GM23338 (cell line): Measurements from ENCODE around the gene CPTP.

Source experiments
- EZH2 ChIP-seq: fragments of 200-600 bp; sonication (generic); IDR thresholded peaks from one replicate; pipeline ENCODE4 v1.8.0; 2017; ENCODE audit warnings: antibody characterized with exemption, mild to moderate bottlenecking, low read depth; ENCODE audit not compliant: unreplicated experiment
- POLR2AphosphoS5 ChIP-seq: IDR thresholded peaks from 2 replicates; pipeline ENCODE4 v1.6.1; 2016; ENCODE audit warnings: antibody characterized with exemption, low read depth
- TF ChIP-seq, protein P1 (sequence below): IDR thresholded peaks from 2 replicates; pipeline ENCODE4 v1.6.1; 2016; ENCODE audit warnings: antibody characterized with exemption
- TF ChIP-seq, protein P2 (sequence below), 2 experiments: fragments of 200-600 bp in 1 of 2; sonication (generic) in 1 of 2; conservative IDR thresholded peaks; 2 replicates each; pipeline versions ENCODE4 v1.5.1 to v1.6.1; 2016 to 2017; ENCODE audit warnings: antibody characterized with exemption in 2 of 2, low read depth in 2 of 2, mild to moderate bottlenecking in 2 of 2, moderate library complexity in 1 of 2

DNA sequence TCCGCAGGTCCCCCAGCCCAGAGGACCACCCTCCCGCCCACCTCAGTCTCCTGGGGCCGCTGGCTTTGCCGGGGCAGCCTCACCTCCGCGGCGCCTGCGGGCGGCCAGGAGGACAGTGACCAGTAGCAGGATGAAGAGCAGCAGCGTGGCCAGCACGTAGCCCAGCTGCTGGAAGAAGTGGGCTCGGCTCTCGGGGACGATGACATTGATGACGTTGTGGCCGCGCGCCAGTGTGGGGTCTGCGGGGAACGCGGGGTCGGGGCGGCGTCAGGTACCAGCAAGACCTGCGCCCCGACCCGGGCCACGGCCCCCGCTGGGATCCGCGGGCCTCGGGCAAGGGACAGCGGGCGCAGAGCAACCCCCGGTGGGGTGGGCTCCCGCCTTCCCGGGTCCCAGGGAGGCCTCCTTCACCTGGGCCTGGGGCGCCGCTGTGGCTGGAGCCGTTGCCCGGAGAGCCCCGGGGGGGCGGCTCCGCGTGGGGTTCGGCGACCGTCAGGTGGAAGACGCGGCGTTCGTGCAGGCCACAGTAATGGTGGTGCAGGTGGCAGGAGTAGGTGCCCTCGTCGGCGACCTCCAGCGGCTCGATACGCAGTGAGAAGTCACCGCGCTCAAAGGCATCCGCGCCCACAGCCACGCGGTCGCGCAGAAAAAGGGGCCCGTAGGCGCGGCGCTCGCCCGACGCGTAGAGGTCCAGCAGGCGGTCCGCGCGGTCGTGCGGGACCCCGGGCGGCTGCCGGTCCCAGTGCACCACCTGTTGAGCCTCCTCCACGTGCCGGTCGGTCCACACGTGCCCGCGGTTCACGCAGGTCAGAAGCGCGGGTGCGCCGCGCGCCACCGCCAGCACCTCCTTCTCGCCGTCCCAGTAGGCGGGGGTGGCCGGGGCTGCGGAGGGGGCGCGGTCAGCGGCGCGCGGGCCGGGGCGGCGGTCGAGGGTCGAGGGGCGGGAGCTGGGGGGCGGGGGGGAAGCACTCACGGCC, 30.0 kb downstream of the CPTP start:
- TF ChIP-seq, protein P1, sequence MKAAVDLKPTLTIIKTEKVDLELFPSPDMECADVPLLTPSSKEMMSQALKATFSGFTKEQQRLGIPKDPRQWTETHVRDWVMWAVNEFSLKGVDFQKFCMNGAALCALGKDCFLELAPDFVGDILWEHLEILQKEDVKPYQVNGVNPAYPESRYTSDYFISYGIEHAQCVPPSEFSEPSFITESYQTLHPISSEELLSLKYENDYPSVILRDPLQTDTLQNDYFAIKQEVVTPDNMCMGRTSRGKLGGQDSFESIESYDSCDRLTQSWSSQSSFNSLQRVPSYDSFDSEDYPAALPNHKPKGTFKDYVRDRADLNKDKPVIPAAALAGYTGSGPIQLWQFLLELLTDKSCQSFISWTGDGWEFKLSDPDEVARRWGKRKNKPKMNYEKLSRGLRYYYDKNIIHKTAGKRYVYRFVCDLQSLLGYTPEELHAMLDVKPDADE: no peak
- TF ChIP-seq POLR2AphosphoS5: no peak; the same call in 1 of the 2 replicates
- TF ChIP-seq, protein P2, sequence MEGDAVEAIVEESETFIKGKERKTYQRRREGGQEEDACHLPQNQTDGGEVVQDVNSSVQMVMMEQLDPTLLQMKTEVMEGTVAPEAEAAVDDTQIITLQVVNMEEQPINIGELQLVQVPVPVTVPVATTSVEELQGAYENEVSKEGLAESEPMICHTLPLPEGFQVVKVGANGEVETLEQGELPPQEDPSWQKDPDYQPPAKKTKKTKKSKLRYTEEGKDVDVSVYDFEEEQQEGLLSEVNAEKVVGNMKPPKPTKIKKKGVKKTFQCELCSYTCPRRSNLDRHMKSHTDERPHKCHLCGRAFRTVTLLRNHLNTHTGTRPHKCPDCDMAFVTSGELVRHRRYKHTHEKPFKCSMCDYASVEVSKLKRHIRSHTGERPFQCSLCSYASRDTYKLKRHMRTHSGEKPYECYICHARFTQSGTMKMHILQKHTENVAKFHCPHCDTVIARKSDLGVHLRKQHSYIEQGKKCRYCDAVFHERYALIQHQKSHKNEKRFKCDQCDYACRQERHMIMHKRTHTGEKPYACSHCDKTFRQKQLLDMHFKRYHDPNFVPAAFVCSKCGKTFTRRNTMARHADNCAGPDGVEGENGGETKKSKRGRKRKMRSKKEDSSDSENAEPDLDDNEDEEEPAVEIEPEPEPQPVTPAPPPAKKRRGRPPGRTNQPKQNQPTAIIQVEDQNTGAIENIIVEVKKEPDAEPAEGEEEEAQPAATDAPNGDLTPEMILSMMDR (conservative IDR thresholded peaks at IDR 0.05; ENCODE audit: low read depth in 2 of 2): no peak
- peak; percentile 53 for TF ChIP-seq EZH2
